Measurements from ENCODE around the gene FCGBP.

- TF ChIP-seq POLR2A (IDR thresholded peaks at IDR 0.05; ENCODE audit: low read depth, low read length) (no peak), POLR2AphosphoS5 (IDR thresholded peaks at IDR 0.05; ENCODE audit: low read depth, low read length) (no peak), SPI1 (IDR thresholded peaks at IDR 0.05; ENCODE audit: low read depth, low read length) (no peak), TAF1 (IDR thresholded peaks at IDR 0.05; ENCODE audit: low read depth, low read length) (no peak), PAX5 (IDR thresholded peaks at IDR 0.05; ENCODE audit: insufficient read depth, low read length, severe bottlenecking) (no peak), POU2F2 (IDR thresholded peaks at IDR 0.05; ENCODE audit: low read depth, low read length) (no peak)
Observed at GRCh38 chr19:39966617-39967016, 32.2 kb upstream of the FCGBP start.

All from GM12891 (cell line).